ENCODE measurements around the gene SMIM29. TPM values are rescaled to one million over a fixed set of nuclear protein-coding genes. Genes with fewer than 3 reads are reported as not detected.

Gene SMIM29
- total RNA-seq: 32.1 and 35.1 TPM in 2 replicates

GRCh38 chr6:34248727-34249468 is at the start of gene SMIM29:
Gene SMIM29 (minus strand): TSS chr6:34249006. CDS start chr6:34247791, 1,215 bp downstream.

GRCh38 chr6:34236443-34237315 is 12.1 kb downstream of the SMIM29 start, which contains the start of gene HMGA1:
Gene HMGA1 (plus strand): TSS chr6:34236873. CDS start chr6:34240781, 3,908 bp downstream.

Other genes with a start within 250 kb of the SMIM29 start
- gene GRM4, start 102.9 kb downstream of the SMIM29 start, total RNA-seq: under 0.01 TPM in 1 of 2 replicates, not detected in the other
- gene HMGA1, start 12.1 kb downstream of the SMIM29 start, total RNA-seq: 40.9 and 139 TPM in 2 replicates
- 11.7 and 12.7 TPM in 2 replicates for gene NUDT3, start 143.7 kb upstream of the SMIM29 start, total RNA-seq
- gene RPS10, start 177.1 kb upstream of the SMIM29 start, total RNA-seq: 3,512 and 4,909 TPM in 2 replicates
- not detected in 2 replicates for gene PACSIN1, start 217.1 kb upstream of the SMIM29 start, total RNA-seq